Measurements from ENCODE around the gene RETREG3.

DNA sequence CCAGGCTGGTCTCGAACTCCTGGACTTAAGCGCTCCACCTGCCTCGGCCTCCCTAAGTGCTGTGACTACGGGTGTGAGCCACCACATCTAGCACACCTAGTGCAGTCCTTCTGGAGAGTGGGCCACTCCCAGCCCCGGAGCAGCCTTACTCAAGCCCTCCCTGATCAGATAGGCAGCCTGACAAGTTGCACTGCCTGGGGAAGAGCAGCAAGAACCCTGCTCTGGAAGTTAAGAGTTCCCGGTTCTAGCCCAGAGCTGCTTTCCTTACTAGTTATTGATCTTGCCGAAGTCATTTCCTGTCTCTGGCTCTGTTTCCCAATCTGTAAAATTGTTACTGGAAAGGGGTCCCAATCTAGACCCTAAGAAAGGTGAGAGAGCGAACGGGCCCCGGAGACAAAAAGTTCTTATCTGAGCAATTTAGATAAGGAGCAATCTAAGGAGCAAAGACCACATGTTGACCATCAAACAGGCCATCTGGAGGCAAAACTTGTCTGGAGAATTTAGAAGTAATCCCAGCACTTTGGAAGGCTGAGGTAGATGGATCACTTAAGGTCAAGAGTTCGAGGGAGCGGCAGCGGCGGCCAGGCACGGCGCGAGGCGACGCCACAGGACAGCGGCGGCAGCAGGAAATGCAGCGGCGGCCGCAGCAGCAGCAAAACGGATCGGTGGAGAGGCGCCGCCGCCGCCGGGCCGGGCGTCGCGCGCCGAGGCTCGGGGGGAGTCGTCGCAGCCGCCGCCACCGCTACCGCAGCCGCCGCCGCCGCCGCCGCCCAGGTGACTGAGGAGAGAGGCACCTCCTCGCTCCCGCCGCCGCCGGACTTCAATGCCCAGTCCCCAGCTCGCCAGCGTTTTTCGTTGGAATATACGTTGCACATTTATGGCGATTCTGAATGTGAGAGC lies 77.5 kb downstream of the RETREG3 start:
- TF ChIP-seq, protein P1, sequence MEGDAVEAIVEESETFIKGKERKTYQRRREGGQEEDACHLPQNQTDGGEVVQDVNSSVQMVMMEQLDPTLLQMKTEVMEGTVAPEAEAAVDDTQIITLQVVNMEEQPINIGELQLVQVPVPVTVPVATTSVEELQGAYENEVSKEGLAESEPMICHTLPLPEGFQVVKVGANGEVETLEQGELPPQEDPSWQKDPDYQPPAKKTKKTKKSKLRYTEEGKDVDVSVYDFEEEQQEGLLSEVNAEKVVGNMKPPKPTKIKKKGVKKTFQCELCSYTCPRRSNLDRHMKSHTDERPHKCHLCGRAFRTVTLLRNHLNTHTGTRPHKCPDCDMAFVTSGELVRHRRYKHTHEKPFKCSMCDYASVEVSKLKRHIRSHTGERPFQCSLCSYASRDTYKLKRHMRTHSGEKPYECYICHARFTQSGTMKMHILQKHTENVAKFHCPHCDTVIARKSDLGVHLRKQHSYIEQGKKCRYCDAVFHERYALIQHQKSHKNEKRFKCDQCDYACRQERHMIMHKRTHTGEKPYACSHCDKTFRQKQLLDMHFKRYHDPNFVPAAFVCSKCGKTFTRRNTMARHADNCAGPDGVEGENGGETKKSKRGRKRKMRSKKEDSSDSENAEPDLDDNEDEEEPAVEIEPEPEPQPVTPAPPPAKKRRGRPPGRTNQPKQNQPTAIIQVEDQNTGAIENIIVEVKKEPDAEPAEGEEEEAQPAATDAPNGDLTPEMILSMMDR (IDR thresholded peaks at IDR 0.05; ENCODE audit: poor library complexity, severe bottlenecking) = peak; percentile 63
- TF ChIP-seq REST (IDR thresholded peaks at IDR 0.05; ENCODE audit: borderline replicate concordance) (no peak), POLR2AphosphoS5 (IDR thresholded peaks at IDR 0.05) (no peak)

All from neural cell (in vitro differentiated cells).